Astrocyte (in vitro differentiated cells and primary cell): ENCODE measurements around the gene PDIA5.

ENCODE experiments used
- CTCF ChIP-seq: IDR thresholded peaks from 2 replicates; pipeline ENCODE4 v1.5.1; 2011; ENCODE audit warnings: low read depth, mild to moderate bottlenecking, inconsistent platforms, low read length, moderate library complexity; ENCODE audit not compliant: insufficient read depth
- EZH2 ChIP-seq: IDR thresholded peaks from 2 replicates; pipeline ENCODE4 v1.6.1; 2012; ENCODE audit warnings: mild to moderate bottlenecking, low read length, inconsistent platforms; ENCODE audit not compliant: insufficient read depth

DNA sequence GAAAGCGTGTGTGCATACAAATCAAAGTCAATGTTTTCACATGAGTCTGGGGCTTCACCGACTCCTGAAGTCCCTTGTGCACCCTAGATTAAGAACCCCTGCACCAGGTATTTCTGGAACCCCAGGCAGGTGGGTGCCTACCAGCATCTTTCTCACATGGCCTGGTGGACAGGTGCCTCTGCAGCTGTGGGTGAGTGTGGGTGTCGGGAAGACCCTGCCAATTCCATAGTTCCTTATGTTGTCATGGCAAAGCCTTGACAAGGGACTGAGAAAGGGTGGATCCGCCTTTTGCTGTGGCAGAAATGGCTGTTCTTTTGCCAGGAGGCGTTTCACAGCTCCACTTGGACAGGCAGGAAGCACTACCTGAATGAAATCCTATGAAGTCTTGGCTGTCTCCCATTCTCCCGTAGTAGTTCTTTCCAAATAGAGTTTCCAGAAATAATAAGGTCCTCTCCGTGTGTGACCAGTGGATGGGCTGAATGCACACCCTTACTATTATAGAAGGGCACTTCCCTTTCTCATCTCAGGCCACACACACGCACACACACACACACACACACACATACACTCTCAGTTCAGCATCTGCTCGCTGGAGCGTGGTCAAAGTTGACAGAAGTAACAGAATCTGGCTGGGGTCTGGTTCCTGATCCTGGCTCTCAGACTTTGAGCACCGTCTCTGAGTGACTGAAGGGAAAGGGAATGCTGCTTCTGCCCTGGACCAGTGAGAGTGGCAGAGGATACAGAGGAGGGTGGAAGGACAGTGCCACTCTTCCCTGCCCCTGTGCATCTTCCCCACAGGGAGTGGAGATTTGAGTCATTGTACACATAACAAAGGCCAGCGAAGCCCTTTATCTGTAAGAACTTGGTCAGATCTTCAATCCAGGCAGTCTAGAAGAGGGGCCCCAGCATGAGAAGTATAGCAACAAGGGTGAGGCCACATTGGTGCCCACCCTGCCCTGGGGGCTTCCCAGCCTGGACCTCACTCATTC, 38.7 kb downstream of the PDIA5 start:
- no peak for TF ChIP-seq CTCF
- TF ChIP-seq EZH2, result no peak
